PC-3 (cell line): ENCODE data around the gene UCK1. TPM values are rescaled to one million over a fixed set of nuclear protein-coding genes. Genes with fewer than 3 reads are reported as not detected.

Experiments used
- ATAC-seq: fragments of 200-7000 bp; cut with Tn5 transposase; 2 replicates; pipeline ENCODE4 v1.9.1; 2020; ENCODE audit warnings: mild to moderate bottlenecking, moderate library complexity
- BruUV-seq: library from RNA; stranded (reverse); fragments of 400-500 nt; replicated peaks from 2 replicates; lab custom pipeline; 2021; lab: Mats Ljungman, UMichigan
- CTCF ChIA-PET: fragments of 300-600 bp; sonication (Branson Sonifier 250); formaldehyde crosslinking; loops from one replicate; lab custom pipeline; 2022; ENCODE audit warnings: antibody characterized with exemption; lab: Charles Lee
- POLR2A ChIA-PET: fragments of 300-600 bp; sonication (Branson Sonifier 250); formaldehyde crosslinking; loops from one replicate; lab custom pipeline; 2022; ENCODE audit warnings: antibody characterized with exemption; ENCODE audit not compliant: unreplicated experiment; lab: Charles Lee
- DNase-seq: peaks from one replicate; pipeline ENCODE4 v3.0.0-alpha.2; 2015
- H2AFZ ChIP-seq: fragments of 300-600 bp; sonication (generic); 2 replicates; pipeline ENCODE4 v1.6.0; 2016; ENCODE audit warnings: antibody characterized with exemption, low read length
- H3F3A ChIP-seq: fragments of 300-600 bp; sonication (generic); one replicate; pipeline ENCODE4 v1.6.0; 2017; ENCODE audit warnings: antibody characterized with exemption, low read length, control low read depth, mild to moderate bottlenecking; ENCODE audit not compliant: unreplicated experiment
- H3K27ac ChIP-seq: fragments of 300-600 bp; sonication (generic); 2 replicates; pipeline ENCODE4 v1.5.1; 2016; ENCODE audit warnings: mild to moderate bottlenecking, low read length
- H3K27me3 ChIP-seq: fragments of 300-600 bp; sonication (generic); 2 replicates; pipeline ENCODE4 v1.6.1; 2016; ENCODE audit warnings: low read length, mixed read lengths
- H3K36me3 ChIP-seq: fragments of 300-600 bp; sonication (generic); 2 replicates; pipeline ENCODE4 v1.6.1; 2016; ENCODE audit warnings: low read depth, mixed run types, low read length, mixed read lengths
- H3K4me1 ChIP-seq: fragments of 300-600 bp; sonication (generic); 2 replicates; pipeline ENCODE4 v1.5.1; 2016; ENCODE audit warnings: low read length; ENCODE audit not compliant: insufficient read depth
- H3K4me2 ChIP-seq: fragments of 300-600 bp; sonication (generic); 2 replicates; pipeline ENCODE4 v1.6.0; 2016; ENCODE audit warnings: low read length
- H3K4me3 ChIP-seq: fragments of 300-600 bp; sonication (generic); 2 replicates; pipeline ENCODE4 v1.5.1; 2016; ENCODE audit warnings: mild to moderate bottlenecking, low read length, mixed read lengths
- H3K79me2 ChIP-seq: fragments of 300-600 bp; sonication (generic); 2 replicates; pipeline ENCODE4 v1.6.1; 2017; ENCODE audit warnings: low read length, mixed read lengths
- H3K9ac ChIP-seq: fragments of 300-600 bp; sonication (generic); 2 replicates; pipeline ENCODE4 v1.6.0; 2016; ENCODE audit warnings: mild to moderate bottlenecking, low read length
- H3K9me2 ChIP-seq: fragments of 300-600 bp; sonication (generic); replicated peaks from 2 replicates; pipeline ENCODE4 v1.6.1; 2016; ENCODE audit warnings: mixed run types, low read length, mixed read lengths
- H3K9me3 ChIP-seq: fragments of 300-600 bp; sonication (generic); 2 replicates; pipeline ENCODE4 v1.6.1; 2016; ENCODE audit warnings: low read length, mixed read lengths
- H4K20me1 ChIP-seq: fragments of 300-600 bp; sonication (generic); 2 replicates; pipeline ENCODE4 v1.6.1; 2016; ENCODE audit warnings: low read length, mixed read lengths
- EZH2 ChIP-seq: fragments of 300-600 bp; sonication (generic); IDR thresholded peaks from one replicate; pipeline ENCODE4 v1.6.1; 2017; ENCODE audit warnings: antibody characterized with exemption, mild to moderate bottlenecking, low read length; ENCODE audit not compliant: unreplicated experiment
- EZH2phosphoT487 ChIP-seq: fragments of 300-600 bp; sonication (generic); IDR thresholded peaks from 2 replicates; pipeline ENCODE4 v1.6.1; 2018; ENCODE audit warnings: mild to moderate bottlenecking, antibody characterized with exemption, low read length, borderline replicate concordance
- intact Hi-C: fragments of 100-400 bp; cut with micrococcal nuclease; formaldehyde crosslinking; loops from 2 replicates; pipeline ENCODE4 v1.9.0; 2023
- total RNA-seq: library from RNA; depleted of rRNA; stranded (reverse); fragments of >200 nt; gene quantifications from 2 replicates; pipeline ENCODE4 v1.2.3, GENCODE V29; 2014
- TF ChIP-seq, protein P1 (sequence below): fragments of 300-600 bp; sonication (generic); conservative IDR thresholded peaks from 2 replicates; pipeline ENCODE4 v1.5.1; 2017; ENCODE audit warnings: antibody characterized with exemption, low read depth, mild to moderate bottlenecking, low read length

The UCK1 gene
- total RNA-seq, 1 experiment from 2014 or later = 28.2 TPM

DNA sequence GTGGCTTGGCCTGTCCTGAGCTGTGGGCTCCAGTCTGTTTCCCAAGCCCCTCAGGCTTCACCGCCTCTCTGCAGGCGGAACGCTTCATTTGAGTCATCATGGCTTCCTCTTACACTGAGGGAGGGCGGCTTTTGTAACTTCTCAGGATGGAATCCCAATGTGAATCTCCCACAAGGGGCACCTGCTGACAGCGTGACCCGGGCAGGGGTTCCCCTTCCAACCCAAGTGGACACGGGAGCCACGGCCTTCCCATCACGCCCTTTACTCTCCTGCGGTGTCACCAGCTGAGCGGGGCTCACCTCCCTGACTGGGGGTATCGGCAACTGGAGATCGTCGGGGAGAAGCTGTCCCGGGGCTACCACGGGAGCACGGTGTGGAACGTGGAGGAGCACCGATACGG is 12.5 kb downstream of the UCK1 start:
- ChIA-PET CTCF (no interaction called here), POLR2A (no interaction called here)
- no peak overlapping the region for H2AFZ ChIP-seq
- H3K79me2 ChIP-seq = no peaks in the 10 kb centered on the region
- H3K27ac ChIP-seq = no peak overlapping the region
- H3K4me3 ChIP-seq = no peak overlapping the region
- no peaks in the 10 kb centered on the region for H3K9me2 ChIP-seq
- H3K4me2 ChIP-seq = no peak overlapping the region
- no peaks in the 10 kb centered on the region for H3K4me1 ChIP-seq
- no peak for ATAC-seq
- DNase-seq = no peak
- intact Hi-C loops = no loop called here
- H3K27me3 ChIP-seq = no peaks in the 10 kb centered on the region
- TF ChIP-seq EZH2phosphoT487 (no peak), EZH2 (no peak)
- TF ChIP-seq, protein P1, sequence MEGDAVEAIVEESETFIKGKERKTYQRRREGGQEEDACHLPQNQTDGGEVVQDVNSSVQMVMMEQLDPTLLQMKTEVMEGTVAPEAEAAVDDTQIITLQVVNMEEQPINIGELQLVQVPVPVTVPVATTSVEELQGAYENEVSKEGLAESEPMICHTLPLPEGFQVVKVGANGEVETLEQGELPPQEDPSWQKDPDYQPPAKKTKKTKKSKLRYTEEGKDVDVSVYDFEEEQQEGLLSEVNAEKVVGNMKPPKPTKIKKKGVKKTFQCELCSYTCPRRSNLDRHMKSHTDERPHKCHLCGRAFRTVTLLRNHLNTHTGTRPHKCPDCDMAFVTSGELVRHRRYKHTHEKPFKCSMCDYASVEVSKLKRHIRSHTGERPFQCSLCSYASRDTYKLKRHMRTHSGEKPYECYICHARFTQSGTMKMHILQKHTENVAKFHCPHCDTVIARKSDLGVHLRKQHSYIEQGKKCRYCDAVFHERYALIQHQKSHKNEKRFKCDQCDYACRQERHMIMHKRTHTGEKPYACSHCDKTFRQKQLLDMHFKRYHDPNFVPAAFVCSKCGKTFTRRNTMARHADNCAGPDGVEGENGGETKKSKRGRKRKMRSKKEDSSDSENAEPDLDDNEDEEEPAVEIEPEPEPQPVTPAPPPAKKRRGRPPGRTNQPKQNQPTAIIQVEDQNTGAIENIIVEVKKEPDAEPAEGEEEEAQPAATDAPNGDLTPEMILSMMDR = no peak
- H3K9me3 ChIP-seq = no peaks in the 10 kb centered on the region
- no peak overlapping the region for H3K9ac ChIP-seq
- no peaks in the 10 kb centered on the region for H3F3A ChIP-seq
- no peaks in the 10 kb centered on the region for H4K20me1 ChIP-seq
- H3K36me3 ChIP-seq = peaks cover 5% of the 10 kb centered on the region; the same call in 1 of the 2 replicates
- BruUV-seq = no TSS peak

DNA sequence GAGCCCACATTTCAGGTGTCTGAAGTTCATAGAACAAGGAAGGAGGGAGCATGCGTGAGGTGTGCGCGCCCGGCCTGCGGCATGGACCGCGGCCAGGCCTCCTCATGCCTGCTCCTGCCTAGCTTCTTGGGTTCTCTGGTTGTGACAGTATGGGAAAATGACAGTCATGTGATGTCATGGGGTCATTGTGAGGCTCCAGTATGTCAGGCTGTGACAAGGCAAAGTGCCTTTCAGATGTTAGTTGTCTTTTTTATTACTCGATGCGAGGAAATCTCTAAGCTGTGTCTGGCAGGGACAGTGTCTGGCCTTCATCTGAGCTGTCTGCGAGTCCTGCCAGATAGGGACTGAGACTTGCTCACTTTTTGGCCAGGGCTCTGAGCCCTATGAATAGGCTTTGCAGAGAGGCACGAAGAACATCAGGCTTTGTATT is 13.3 kb downstream of the UCK1 start:
- ChIA-PET POLR2A (no interaction called here), CTCF (no interaction called here)
- H2AFZ ChIP-seq = no peak overlapping the region
- no peaks in the 10 kb centered on the region for H3K9me2 ChIP-seq
- H3K79me2 ChIP-seq = no peaks in the 10 kb centered on the region
- no peaks in the 10 kb centered on the region for H3K9me3 ChIP-seq
- no TSS peak for BruUV-seq
- H3K27ac ChIP-seq = no peak overlapping the region
- peaks cover 5% of the 10 kb centered on the region; the same call in 1 of the 2 replicates for H3K36me3 ChIP-seq
- no peaks in the 10 kb centered on the region for H4K20me1 ChIP-seq
- DNase-seq = no peak
- H3K27me3 ChIP-seq = no peaks in the 10 kb centered on the region
- TF ChIP-seq EZH2phosphoT487 (no peak), EZH2 (no peak)
- no peak overlapping the region for H3K4me3 ChIP-seq
- H3F3A ChIP-seq = no peaks in the 10 kb centered on the region
- intact Hi-C loops = no loop called here
- H3K4me1 ChIP-seq = no peaks in the 10 kb centered on the region
- H3K9ac ChIP-seq = no peak overlapping the region
- ATAC-seq = no peak
- H3K4me2 ChIP-seq = no peak overlapping the region

DNA sequence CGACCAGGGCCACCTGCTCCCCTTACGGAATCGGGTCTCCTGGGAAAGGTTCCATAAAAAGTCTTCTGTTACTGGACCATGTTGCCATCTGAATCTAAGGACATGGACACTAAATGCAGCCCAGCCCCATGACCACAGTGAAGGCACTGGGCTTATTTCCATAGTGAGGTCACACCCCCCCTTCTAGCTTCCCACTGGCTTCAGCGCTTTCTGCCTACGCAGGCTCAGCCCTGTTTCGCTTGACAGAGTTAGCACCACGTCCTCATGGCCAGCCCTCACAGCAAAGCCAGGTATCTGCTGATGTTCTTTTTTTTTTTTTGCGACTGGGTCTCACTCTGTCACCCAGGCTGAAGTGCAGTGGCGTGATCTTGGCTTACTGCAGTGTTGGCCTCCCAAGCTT is 14.1 kb downstream of the UCK1 start:
- CTCF ChIA-PET = no interaction called here
- Histone ChIP-seq H3K9me2 (no peaks in the 10 kb centered on the region), H3K27me3 (no peaks in the 10 kb centered on the region), H3F3A (no peaks in the 10 kb centered on the region), H3K27ac (no peak overlapping the region), H3K4me2 (no peak overlapping the region), H3K79me2 (no peaks in the 10 kb centered on the region), H3K4me3 (no peak overlapping the region), H3K36me3 (peaks cover 5% of the 10 kb centered on the region; the same call in 1 of the 2 replicates), H4K20me1 (no peaks in the 10 kb centered on the region), H3K4me1 (no peaks in the 10 kb centered on the region), H3K9ac (no peak overlapping the region), H3K9me3 (no peaks in the 10 kb centered on the region), H2AFZ (no peak overlapping the region)
- POLR2A ChIA-PET = no interaction called here
- intact Hi-C loops = no loop called here
- TF ChIP-seq, protein P1 = no peak
- ATAC-seq (no peak), DNase-seq (no peak)
- BruUV-seq = no TSS peak
